WTC11 (cell line): ENCODE results near the gene CYSTM1. TPM values are rescaled to one million over a fixed set of nuclear protein-coding genes. Genes with fewer than 3 reads are reported as not detected.

Experiments used
- ATAC-seq: fragments of 200-7000 bp; cut with Tn5 transposase; 2 replicates; pipeline ENCODE4 v1.10.0; 2021; ENCODE audit warnings: mild to moderate bottlenecking, moderate library complexity
- CTCF ChIA-PET: fragments of 300-600 bp; sonication (Branson Sonifier 250); formaldehyde crosslinking; loops from one replicate; lab custom pipeline; 2021; ENCODE audit warnings: antibody characterized with exemption; lab: Charles Lee
- POLR2A ChIA-PET: fragments of 350-600 bp; sonication (Branson Sonifier 250); formaldehyde crosslinking; loops from one replicate; lab custom pipeline; 2021; ENCODE audit warnings: antibody characterized with exemption; lab: Charles Lee
- DNase-seq: peaks from one replicate; pipeline ENCODE4 v3.0.0; 2021; ENCODE audit warnings: low spot score
- H3K27ac Mint-ChIP-seq: 2 replicates; pipeline ENCODE4 v1.8.0; 2021; ENCODE audit warnings: mixed read lengths
- H3K27me3 Mint-ChIP-seq: 2 replicates; pipeline ENCODE4 v1.8.0; 2021; ENCODE audit warnings: low read depth, mild to moderate bottlenecking, moderate library complexity, mixed read lengths
- H3K36me3 Mint-ChIP-seq: 2 replicates; pipeline ENCODE4 v1.8.0; 2021; ENCODE audit warnings: mixed read lengths
- H3K4me1 Mint-ChIP-seq: 2 replicates; pipeline ENCODE4 v1.8.0; 2022; ENCODE audit warnings: mixed read lengths
- H3K4me3 Mint-ChIP-seq: 2 replicates; pipeline ENCODE4 v1.8.0; 2021; ENCODE audit warnings: mild to moderate bottlenecking, moderate library complexity, mixed read lengths
- H3K9me3 Mint-ChIP-seq: 2 replicates; pipeline ENCODE4 v1.8.0; 2021; ENCODE audit warnings: mixed read lengths
- CREB1 ChIP-seq: sonication (generic); formaldehyde crosslinking; IDR thresholded peaks from 2 replicates; pipeline ENCODE4 v1.8.0; 2023; ENCODE audit warnings: mild to moderate bottlenecking, missing genetic modification reagents
- CREM ChIP-seq: sonication (generic); formaldehyde crosslinking; IDR thresholded peaks from 2 replicates; pipeline ENCODE4 v1.8.1; 2022; ENCODE audit warnings: mild to moderate bottlenecking, missing genetic modification reagents, moderate library complexity
- ELF4 ChIP-seq: sonication (generic); formaldehyde crosslinking; IDR thresholded peaks from 2 replicates; pipeline ENCODE4 v1.8.1; 2022; ENCODE audit warnings: low read depth, mild to moderate bottlenecking, moderate library complexity, missing genetic modification reagents
- FOXJ3 ChIP-seq: sonication (generic); formaldehyde crosslinking; IDR thresholded peaks from 2 replicates; pipeline ENCODE4 v1.9.0; 2021; ENCODE audit warnings: missing genetic modification reagents, mild to moderate bottlenecking, borderline replicate concordance
- FOXP1 ChIP-seq: sonication (generic); formaldehyde crosslinking; IDR thresholded peaks from 2 replicates; pipeline ENCODE4 v1.8.0; 2022; ENCODE audit warnings: missing genetic modification reagents, mild to moderate bottlenecking, moderate library complexity, borderline replicate concordance
- GABPB1 ChIP-seq: sonication (generic); formaldehyde crosslinking; IDR thresholded peaks from 2 replicates; pipeline ENCODE4 v1.8.1; 2023; ENCODE audit warnings: mild to moderate bottlenecking, missing genetic modification reagents
- HMGXB4 ChIP-seq: sonication (generic); formaldehyde crosslinking; IDR thresholded peaks from 2 replicates; pipeline ENCODE4 v1.8.1; 2023; ENCODE audit warnings: mild to moderate bottlenecking, moderate library complexity, missing genetic modification reagents
- IRF1 ChIP-seq: sonication (generic); formaldehyde crosslinking; IDR thresholded peaks from 2 replicates; pipeline ENCODE4 v1.8.0; 2023; ENCODE audit warnings: missing genetic modification reagents
- JUN ChIP-seq: sonication (generic); formaldehyde crosslinking; IDR thresholded peaks from 2 replicates; pipeline ENCODE4 v1.8.0; 2023; ENCODE audit warnings: mild to moderate bottlenecking, missing genetic modification reagents
- MLX ChIP-seq: sonication (generic); formaldehyde crosslinking; IDR thresholded peaks from 2 replicates; pipeline ENCODE4 v1.8.1; 2023; ENCODE audit warnings: mild to moderate bottlenecking, missing genetic modification reagents, moderate library complexity
- OVOL2 ChIP-seq: fragments of 250-450 bp; sonication (Bioruptor Pico); IDR thresholded peaks from 2 replicates; pipeline ENCODE4 v1.9.0; 2021; ENCODE audit warnings: mild to moderate bottlenecking, borderline replicate concordance
- PREB ChIP-seq: sonication (generic); formaldehyde crosslinking; IDR thresholded peaks from 2 replicates; pipeline ENCODE4 v1.8.1; 2022; ENCODE audit warnings: mild to moderate bottlenecking, missing genetic modification reagents, moderate library complexity, borderline replicate concordance
- PRRX2 ChIP-seq: fragments of 250-450 bp; sonication (Bioruptor Pico); IDR thresholded peaks from 2 replicates; pipeline ENCODE4 v1.8.0; 2021; ENCODE audit warnings: mild to moderate bottlenecking
- RORB ChIP-seq: fragments of 250-450 bp; sonication (Bioruptor Pico); IDR thresholded peaks from 2 replicates; pipeline ENCODE4 v1.9.0; 2021; ENCODE audit warnings: mild to moderate bottlenecking
- SP1 ChIP-seq: sonication (generic); formaldehyde crosslinking; conservative IDR thresholded peaks from 2 replicates; pipeline ENCODE4 v1.8.1; 2022; ENCODE audit warnings: missing genetic modification reagents
- ZNF138 ChIP-seq: sonication (generic); formaldehyde crosslinking; conservative IDR thresholded peaks from 2 replicates; pipeline ENCODE4 v1.8.1; 2022; ENCODE audit warnings: mild to moderate bottlenecking, moderate library complexity, missing genetic modification reagents
- ZNF396 ChIP-seq: fragments of 250-450 bp; sonication (Bioruptor Pico); IDR thresholded peaks from 2 replicates; pipeline ENCODE4 v1.8.0; 2021; ENCODE audit warnings: mild to moderate bottlenecking, moderate library complexity, borderline replicate concordance
- ZNF423 ChIP-seq: fragments of 250-450 bp; sonication (Bioruptor Pico); IDR thresholded peaks from 2 replicates; pipeline ENCODE4 v2.1.2; 2022; ENCODE audit warnings: mild to moderate bottlenecking, moderate library complexity
- ZNF425 ChIP-seq: fragments of 250-450 bp; sonication (Bioruptor Pico); conservative IDR thresholded peaks from 2 replicates; pipeline ENCODE4 v1.9.0; 2021; ENCODE audit warnings: mild to moderate bottlenecking
- ZNF532 ChIP-seq: fragments of 250-450 bp; sonication (Bioruptor Pico); IDR thresholded peaks from 2 replicates; pipeline ENCODE4 v1.9.0; 2021; ENCODE audit warnings: mild to moderate bottlenecking, borderline replicate concordance
- total RNA-seq: library from RNA; stranded (reverse); gene quantifications from 3 replicates; pipeline ENCODE4 v1.2.3, GENCODE V29; 2021

Gene CYSTM1
- total RNA-seq, 1 experiment from 2014 or later = 29.3 TPM

- CTCF ChIA-PET = interaction anchor here (0.6 to 1.1 kb wide), 3 partner anchors 59 to 1657 kb away, joined by 3 to 4 read pairs (median 4); no protein-coding TSS in a partner anchor
- Mint-ChIP-seq H3K4me3 (no peak overlapping the region), H3K36me3 (no peaks in the 10 kb centered on the region), H3K4me1 (peaks cover 18% of the 10 kb centered on the region), H3K27ac (no peak overlapping the region), H3K9me3 (no peaks in the 10 kb centered on the region), H3K27me3 (no peaks in the 10 kb centered on the region)
- DNase-seq (no peak), ATAC-seq (no peak)
- POLR2A ChIA-PET = no interaction called here
- TF ChIP-seq MLX (CRISPR knock-in tag) = no peak
- no peak for TF ChIP-seq ZNF532
- TF ChIP-seq CREM (CRISPR knock-in tag) = no peak
- TF ChIP-seq ZNF425 (CRISPR knock-in tag) = no peak
- TF ChIP-seq PRRX2 = no peak
- no peak for TF ChIP-seq FOXJ3 (CRISPR knock-in tag)
- no peak for TF ChIP-seq ZNF423
- TF ChIP-seq GABPB1 (CRISPR knock-in tag) = no peak
- TF ChIP-seq ZNF138 = no peak
- TF ChIP-seq FOXP1 (CRISPR knock-in tag) = no peak
- TF ChIP-seq JUN (CRISPR knock-in tag) = no peak
- no peak for TF ChIP-seq CREB1 (CRISPR knock-in tag)
- TF ChIP-seq IRF1 (CRISPR knock-in tag) = no peak
- TF ChIP-seq OVOL2 (CRISPR knock-in tag) = no peak
- TF ChIP-seq PREB = no peak
- TF ChIP-seq ZNF396 (CRISPR knock-in tag) = no peak
- no peak for TF ChIP-seq ELF4 (CRISPR knock-in tag)
- TF ChIP-seq HMGXB4 = no peak
- no peak for TF ChIP-seq RORB (CRISPR knock-in tag)
- TF ChIP-seq SP1 (CRISPR knock-in tag) = no peak
Measured at GRCh38 chr5:140181002-140181483, 6.1 kb downstream of the CYSTM1 start.
